Muscle layer of colon (tissue), 2 donors: ENCODE results near the gene CTBP2.

Source experiments
- H3K27ac ChIP-seq: one replicate; pipeline ENCODE4 v1.7.0; 2013; ENCODE audit warnings: low read depth, mild to moderate bottlenecking, low read length, moderate library complexity
- H3K27me3 ChIP-seq, 2 donors: one replicate each; pipeline ENCODE4 v1.7.0; 2013; ENCODE audit warnings: low read length in 2 of 2, mild to moderate bottlenecking in 2 of 2; ENCODE audit not compliant: insufficient read depth in 2 of 2, control insufficient read depth in 1 of 2
- H3K36me3 ChIP-seq: one replicate; pipeline ENCODE4 v1.7.0; 2013; ENCODE audit warnings: mild to moderate bottlenecking, low read length; ENCODE audit not compliant: insufficient read depth
- H3K4me1 ChIP-seq: one replicate; pipeline ENCODE4 v1.7.0; 2013; ENCODE audit warnings: mild to moderate bottlenecking, low read length; ENCODE audit not compliant: insufficient read depth
- H3K4me3 ChIP-seq, 2 donors: one replicate each; pipeline ENCODE4 v1.7.0; 2013; ENCODE audit warnings: low read length in 2 of 2, low read depth in 1 of 2, mild to moderate bottlenecking in 1 of 2, moderate library complexity in 1 of 2
- H3K9ac ChIP-seq: one replicate; pipeline ENCODE4 v1.7.0; 2013; ENCODE audit warnings: low read length
- H3K9me3 ChIP-seq: one replicate; pipeline ENCODE4 v1.7.0; 2013; ENCODE audit warnings: mild to moderate bottlenecking, low read length
- donor health status: abdominal sarcoma.
- donor health status: Adenocarcinoma of cecum.

The CTBP2 gene

DNA sequence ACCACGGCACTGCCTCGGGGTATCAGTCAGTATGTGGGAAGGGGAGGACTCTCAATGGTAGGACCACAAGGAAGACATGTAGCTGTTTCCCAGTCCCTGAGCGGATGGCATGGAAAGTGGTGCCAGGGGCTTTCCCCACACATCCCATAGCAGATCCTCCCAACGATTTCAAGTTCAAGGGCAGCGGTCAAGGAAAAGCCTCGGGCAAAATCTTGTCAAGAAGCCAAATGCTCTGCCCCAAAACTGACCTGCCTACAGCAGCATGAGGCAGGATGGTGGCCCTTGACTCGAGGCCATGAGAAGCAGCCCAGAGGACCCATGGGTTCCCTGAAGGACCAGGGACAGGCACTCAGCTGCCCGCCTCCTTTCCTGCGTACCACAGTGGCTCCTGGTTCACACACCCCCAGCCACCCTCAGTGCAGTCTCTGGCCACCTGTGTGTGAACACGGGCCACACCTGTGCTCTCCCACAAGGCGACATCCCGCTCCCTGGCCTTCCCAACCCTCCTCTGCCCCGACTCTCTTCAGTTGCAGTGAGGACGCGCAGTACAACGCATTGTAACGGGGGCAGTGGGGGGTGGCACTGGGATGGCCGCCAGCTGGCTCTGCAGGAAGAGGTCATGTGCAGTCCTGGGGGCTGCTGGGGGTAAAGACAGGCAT is 43.6 kb downstream of the CTBP2 start:
- Histone ChIP-seq H3K36me3 (no peaks in the 10 kb centered on the region), H3K4me3 (no peak overlapping the region), H3K9ac (no peak overlapping the region), H3K4me1 (peaks cover 65% of the 10 kb centered on the region), H3K27ac (no peak overlapping the region), H3K27me3 (no peaks in the 10 kb centered on the region), H3K9me3 (no peaks in the 10 kb centered on the region)

DNA sequence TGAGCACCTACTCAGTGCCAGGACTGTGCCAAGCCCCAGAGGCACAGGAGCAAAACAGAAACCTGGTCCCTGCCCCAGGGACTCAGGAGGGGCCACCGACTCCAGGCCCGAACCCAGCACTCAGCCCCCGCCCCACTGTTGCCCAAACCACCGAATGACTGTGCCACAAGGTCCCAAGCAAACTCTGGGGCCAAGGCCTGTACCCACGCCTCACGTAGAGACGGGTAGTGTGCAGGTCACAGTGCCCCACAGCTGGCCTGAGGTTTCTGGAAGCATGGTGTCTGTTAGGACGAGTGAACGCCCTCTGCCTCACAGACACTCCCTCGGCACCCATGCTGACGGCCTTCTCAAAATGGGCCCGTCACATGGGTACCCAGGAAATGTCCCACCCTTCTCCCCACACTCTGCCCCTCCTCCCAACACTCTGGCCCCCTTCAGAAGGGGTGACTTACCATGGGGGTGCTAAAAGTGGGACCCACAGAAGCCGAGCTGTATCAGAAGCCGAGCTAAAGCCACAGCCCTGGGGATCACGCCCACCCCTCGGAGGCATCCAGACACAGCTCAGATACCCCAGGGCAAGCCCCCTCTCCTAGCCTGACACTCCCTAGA is 44.2 kb downstream of the CTBP2 start:
- Histone ChIP-seq H3K4me1 (peaks cover 65% of the 10 kb centered on the region), H3K27me3 (no peaks in the 10 kb centered on the region), H3K9ac (no peak overlapping the region), H3K27ac (no peak overlapping the region), H3K36me3 (no peaks in the 10 kb centered on the region), H3K4me3 (no peak overlapping the region), H3K9me3 (no peaks in the 10 kb centered on the region)

DNA sequence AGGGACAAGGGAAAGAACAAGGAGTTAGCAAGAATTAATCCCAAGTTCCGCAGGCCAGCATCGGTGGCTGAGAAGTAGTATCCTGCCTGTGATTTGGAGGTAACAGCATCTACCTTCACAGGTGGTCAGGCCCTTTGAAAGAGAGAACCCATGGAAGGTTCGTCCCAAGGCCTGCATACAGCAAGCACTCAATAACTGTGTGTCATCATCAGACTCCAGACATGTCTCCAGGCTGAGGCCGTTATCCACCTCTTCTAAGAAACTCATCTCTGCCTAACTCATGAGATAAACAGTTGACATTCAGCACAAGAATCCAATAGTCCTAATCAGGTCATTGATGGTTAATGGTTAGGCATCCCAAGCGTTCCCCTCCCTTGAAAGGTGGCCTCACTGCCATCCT is 45.0 kb downstream of the CTBP2 start:
- Histone ChIP-seq H3K27me3 (no peaks in the 10 kb centered on the region), H3K4me1 (peaks cover 59% of the 10 kb centered on the region), H3K9ac (no peak overlapping the region), H3K27ac (no peak overlapping the region), H3K4me3 (no peak overlapping the region), H3K36me3 (no peaks in the 10 kb centered on the region), H3K9me3 (no peaks in the 10 kb centered on the region)

DNA sequence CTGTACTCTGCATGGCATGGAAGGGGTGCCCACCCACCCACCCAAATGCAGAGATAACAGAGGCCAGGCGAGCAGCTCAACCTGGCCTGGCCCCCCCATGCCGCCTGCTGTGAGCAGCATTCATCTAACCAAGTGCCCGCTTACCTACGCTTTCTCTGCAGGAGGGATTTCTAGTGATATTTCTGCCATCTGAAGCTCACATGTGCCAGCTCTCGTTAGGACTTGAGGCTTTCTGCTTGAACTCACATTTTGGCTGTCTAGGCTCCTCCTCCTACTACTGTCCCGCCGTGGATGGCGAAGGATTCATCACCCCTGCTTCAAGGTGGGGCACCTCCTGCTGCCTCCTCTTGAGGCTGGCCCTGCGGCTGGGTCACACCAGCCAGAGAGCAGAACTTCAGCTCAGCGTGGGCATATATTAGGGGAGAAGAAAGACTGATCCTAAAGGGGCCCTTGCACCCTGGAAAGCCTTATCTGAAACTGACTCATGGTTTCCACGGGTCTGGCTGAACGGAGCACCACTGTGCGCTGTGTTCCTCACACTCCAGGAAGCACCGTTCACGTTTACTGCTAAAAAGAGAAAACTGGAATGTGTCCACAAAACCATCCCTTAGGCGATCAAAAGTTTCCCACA is 45.5 kb downstream of the CTBP2 start:
- H3K9ac ChIP-seq, result no peak overlapping the region
- no peak overlapping the region for H3K27ac ChIP-seq
- H3K4me1 ChIP-seq, result peaks cover 54% of the 10 kb centered on the region

DNA sequence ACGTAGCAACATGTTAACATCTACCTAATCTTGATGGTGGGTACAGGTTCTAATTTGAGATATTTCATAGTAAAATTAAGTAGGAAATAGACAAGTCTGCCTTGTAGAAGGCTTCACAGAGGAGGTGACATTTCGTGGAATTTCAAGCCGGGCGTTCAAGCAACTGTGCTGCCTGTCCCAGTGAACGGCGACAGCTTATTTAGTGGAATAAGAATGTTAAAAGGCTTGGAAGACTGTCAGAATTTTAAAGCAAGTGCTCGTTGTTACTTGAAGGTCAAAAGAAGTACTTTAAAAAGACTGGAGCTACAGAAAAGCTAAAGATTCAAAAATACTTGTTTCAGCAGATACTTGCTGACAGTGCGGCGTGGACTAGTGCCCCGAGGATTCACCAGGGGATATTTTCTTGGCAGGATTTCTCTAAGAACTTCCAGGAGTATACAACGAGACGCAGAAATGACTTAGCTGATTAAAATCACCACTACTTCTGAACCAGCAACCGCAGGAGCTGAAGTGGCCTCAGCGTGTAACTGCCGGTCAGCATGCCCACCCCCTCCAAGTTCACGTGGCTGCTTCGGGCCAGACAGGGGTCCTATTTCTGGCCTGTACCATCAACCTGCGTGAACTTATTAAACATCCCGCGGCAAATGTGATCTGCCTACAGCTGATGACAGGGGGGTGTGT is 46.5 kb downstream of the CTBP2 start:
- H3K36me3 ChIP-seq, result peaks cover 11% of the 10 kb centered on the region
- H3K27me3 ChIP-seq, result no peaks in the 10 kb centered on the region
- H3K4me3 ChIP-seq, result no peak overlapping the region
- H3K27ac ChIP-seq, result no peak overlapping the region
- no peak overlapping the region for H3K9ac ChIP-seq
- H3K4me1 ChIP-seq, result peaks cover 45% of the 10 kb centered on the region
- H3K9me3 ChIP-seq, result no peaks in the 10 kb centered on the region

More for the DNA sequence above, 45.5 kb downstream of the CTBP2 start:
- Histone ChIP-seq H3K36me3 (peaks cover under 1% of the 10 kb centered on the region), H3K9me3 (no peaks in the 10 kb centered on the region), H3K4me3 (no peak overlapping the region), H3K27me3 (no peaks in the 10 kb centered on the region)

DNA sequence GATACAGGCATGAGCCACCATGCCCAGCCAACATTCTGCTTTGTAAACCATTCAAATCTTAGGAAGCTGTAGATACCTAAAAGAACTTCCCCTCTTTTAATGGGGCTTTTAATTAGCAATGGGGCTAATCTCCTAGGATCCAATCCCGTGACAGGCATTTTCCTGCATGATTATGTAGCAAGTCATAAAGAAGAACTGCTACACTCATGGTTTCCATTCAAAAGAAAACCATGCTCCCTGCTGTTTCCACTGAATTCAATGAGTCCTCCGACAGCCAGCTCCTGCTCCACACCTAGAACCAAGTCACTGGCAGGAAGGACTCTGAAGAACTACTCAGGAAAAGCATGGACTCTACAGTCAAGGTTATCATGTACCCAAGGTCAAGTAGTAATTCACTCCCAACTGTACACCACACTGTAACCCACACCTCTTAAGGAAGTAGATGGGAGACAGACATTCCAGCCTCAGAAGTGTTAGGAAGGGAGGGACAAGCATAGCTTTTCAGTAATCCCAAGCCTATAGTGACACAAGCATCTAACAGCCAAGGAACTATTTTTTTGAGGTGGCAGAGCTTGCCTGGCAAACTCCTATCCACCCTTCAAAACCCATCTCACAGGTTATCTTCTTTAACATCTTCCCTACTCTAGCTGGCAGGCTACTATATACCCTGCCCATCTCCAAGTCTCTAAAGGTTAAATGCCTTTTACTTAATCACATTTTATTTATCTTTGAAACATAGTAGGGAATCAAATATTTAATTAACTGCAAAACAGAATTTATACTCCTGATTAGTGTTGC is 47.5 kb downstream of the CTBP2 start:
- Histone ChIP-seq H3K9me3 (no peaks in the 10 kb centered on the region), H3K4me3 (no peak overlapping the region), H3K27ac (no peak overlapping the region)

DNA sequence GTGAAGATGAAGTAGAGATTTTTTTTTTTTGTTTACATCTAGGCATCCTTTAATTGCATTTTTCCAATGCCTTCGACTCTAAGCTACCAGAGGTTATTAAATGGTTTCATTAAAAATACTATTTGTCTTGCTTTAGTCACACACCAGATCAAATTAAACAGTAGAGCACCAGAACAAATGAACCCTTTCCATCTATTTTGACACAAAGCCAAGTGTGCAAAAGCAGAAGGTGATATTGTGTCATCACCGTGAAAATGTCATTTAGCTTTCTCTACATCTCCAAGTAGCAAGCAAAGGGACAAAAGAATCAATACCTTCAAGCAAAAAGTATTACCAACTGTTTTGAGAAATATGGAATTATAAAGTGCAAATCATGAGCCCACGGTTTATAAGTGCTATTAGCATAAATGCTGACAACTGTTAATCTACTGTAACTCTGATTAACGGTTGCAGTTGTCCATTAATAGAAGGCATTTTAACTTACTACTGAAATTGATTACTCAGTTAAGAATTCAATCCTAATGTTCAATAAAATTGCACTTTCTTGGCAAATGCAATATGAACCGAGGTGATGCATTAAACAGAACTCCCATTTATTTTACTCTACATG is 49.1 kb downstream of the CTBP2 start:
- H3K27ac ChIP-seq, result no peak overlapping the region
- peaks cover 20% of the 10 kb centered on the region for H3K36me3 ChIP-seq
- H3K9ac ChIP-seq, result no peak overlapping the region
- H3K4me1 ChIP-seq, result peaks cover 20% of the 10 kb centered on the region
- no peak overlapping the region for H3K4me3 ChIP-seq
- no peaks in the 10 kb centered on the region for H3K27me3 ChIP-seq
- no peaks in the 10 kb centered on the region for H3K9me3 ChIP-seq

More for the DNA sequence above, 47.5 kb downstream of the CTBP2 start:
- Histone ChIP-seq H3K27me3 (no peaks in the 10 kb centered on the region), H3K9ac (no peak overlapping the region), H3K4me1 (peaks cover 37% of the 10 kb centered on the region), H3K36me3 (peaks cover 14% of the 10 kb centered on the region)

DNA sequence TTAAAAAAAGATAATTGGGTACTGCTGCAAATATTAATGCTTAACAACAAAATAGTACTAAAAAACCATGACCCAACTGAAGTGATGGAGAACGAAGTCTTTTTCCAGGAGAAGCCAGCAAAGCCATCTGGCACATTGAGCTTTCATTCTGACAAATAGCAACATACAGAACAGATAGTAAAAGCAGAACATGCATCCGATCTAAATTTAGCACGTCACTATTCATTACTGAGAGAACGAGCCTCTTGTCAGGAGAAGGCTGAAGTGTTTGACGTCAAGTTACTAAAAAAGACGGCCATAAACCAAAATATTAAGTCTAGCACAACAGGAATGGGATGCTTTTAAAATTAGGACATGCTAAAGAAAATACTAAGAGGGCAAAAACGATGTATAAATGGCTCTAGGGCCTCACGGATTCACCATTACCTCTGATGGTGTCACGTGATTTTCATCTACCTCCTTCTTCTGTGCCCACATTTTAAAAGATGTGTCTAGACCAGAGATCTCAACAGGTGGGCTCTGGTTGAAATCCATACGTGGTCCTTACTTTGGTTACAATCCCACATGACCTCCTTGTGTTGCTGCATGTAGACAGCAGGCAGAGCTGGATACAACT is 52.3 kb downstream of the CTBP2 start:
- no peaks in the 10 kb centered on the region for H3K27me3 ChIP-seq
- H3K4me3 ChIP-seq, result no peak overlapping the region
- peaks cover 26% of the 10 kb centered on the region for H3K36me3 ChIP-seq
- H3K4me1 ChIP-seq, result peaks cover 9% of the 10 kb centered on the region
- no peaks in the 10 kb centered on the region for H3K9me3 ChIP-seq
- H3K9ac ChIP-seq, result no peak overlapping the region
- H3K27ac ChIP-seq, result no peak overlapping the region

DNA sequence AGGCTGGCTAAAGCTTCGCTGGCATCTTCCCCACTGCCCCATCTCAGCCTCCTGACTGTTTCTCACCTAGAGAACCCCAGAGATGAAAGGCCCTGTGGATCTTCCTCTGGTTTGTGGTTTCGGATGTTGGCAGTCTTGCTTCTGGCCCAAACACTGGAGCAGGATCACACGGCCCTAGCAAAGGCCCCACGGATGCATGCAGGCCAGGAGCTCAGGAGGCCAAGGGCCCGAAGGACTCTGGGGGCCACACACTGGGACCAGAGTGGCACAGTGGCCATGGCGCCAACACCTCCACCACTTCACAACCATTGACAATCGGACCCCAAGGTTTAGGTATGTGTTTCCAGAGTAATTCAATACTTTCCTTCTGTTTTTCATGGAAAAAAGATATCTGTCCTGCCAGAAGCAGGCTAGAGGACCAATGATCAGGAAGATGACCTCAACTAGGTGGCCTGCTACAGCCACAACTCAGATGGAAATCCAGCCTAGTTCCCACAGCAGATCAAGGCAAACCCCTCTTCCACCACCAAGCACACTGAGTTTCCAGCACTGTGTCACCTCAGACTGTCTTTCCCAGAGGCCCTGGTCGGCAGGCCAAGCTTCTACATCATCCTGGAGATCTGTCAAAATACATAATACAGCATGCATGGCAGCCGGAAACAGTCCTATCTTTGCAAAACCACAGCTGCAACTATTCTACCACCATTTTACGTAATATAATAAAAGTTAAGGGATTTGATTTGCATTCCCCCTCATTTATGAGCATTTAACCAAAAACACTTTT is 53.0 kb downstream of the CTBP2 start:
- peaks cover 5% of the 10 kb centered on the region for H3K4me1 ChIP-seq
- no peak overlapping the region for H3K27ac ChIP-seq
- H3K9me3 ChIP-seq, result no peaks in the 10 kb centered on the region
- H3K4me3 ChIP-seq, result no peak overlapping the region
- H3K27me3 ChIP-seq, result no peaks in the 10 kb centered on the region
- H3K36me3 ChIP-seq, result peaks cover 26% of the 10 kb centered on the region
- no peak overlapping the region for H3K9ac ChIP-seq

DNA sequence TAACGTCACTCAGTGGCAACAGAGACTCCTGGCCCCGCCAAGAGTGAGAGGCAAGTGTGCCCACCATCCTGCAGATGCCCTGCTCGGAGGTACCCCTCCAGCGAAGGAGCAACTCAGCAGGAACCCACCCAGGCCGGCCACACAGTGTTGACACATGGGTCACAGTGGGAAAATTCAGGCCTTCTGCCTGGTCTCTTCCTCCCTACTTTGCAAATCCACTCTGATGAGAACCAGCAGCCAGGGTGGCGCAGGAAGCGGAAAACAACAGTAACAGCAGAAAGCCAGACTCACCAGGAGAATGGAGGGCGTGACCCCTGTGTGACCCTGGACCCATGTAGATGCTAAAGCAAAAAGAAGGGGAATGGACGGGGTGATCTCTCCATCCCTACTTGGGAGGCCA is 53.8 kb downstream of the CTBP2 start:
- Histone ChIP-seq H3K9me3 (no peaks in the 10 kb centered on the region), H3K4me3 (no peak overlapping the region), H3K9ac (no peak overlapping the region), H3K4me1 (peaks cover 5% of the 10 kb centered on the region), H3K36me3 (peaks cover 26% of the 10 kb centered on the region), H3K27me3 (no peaks in the 10 kb centered on the region), H3K27ac (no peak overlapping the region)
